ENCODE results near the gene FBN1.

The FBN1 gene

DNA sequence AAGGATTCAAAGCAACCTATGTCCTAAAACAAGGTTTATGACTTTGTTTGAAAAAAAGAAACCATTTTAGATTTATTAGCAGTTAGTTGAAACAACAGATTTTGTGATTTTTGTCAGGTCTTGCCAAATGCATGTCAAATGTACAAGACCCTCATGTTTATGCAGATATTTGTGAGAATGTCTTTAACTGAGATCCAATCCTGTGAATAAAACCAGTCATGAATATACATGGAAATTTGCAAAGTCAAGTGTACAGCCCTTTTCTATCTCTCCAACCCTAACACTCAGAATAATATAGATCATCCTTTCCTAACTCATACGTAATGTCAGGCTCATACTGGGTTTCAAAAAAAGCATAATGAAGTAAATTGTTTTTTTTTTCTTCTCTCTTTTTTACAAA is 237.9 kb downstream of the FBN1 start:
- TF ChIP-seq, protein P1, sequence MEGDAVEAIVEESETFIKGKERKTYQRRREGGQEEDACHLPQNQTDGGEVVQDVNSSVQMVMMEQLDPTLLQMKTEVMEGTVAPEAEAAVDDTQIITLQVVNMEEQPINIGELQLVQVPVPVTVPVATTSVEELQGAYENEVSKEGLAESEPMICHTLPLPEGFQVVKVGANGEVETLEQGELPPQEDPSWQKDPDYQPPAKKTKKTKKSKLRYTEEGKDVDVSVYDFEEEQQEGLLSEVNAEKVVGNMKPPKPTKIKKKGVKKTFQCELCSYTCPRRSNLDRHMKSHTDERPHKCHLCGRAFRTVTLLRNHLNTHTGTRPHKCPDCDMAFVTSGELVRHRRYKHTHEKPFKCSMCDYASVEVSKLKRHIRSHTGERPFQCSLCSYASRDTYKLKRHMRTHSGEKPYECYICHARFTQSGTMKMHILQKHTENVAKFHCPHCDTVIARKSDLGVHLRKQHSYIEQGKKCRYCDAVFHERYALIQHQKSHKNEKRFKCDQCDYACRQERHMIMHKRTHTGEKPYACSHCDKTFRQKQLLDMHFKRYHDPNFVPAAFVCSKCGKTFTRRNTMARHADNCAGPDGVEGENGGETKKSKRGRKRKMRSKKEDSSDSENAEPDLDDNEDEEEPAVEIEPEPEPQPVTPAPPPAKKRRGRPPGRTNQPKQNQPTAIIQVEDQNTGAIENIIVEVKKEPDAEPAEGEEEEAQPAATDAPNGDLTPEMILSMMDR (IDR thresholded peaks at IDR 0.05; ENCODE audit: extremely low read depth, missing control alignments) = no peak

DNA sequence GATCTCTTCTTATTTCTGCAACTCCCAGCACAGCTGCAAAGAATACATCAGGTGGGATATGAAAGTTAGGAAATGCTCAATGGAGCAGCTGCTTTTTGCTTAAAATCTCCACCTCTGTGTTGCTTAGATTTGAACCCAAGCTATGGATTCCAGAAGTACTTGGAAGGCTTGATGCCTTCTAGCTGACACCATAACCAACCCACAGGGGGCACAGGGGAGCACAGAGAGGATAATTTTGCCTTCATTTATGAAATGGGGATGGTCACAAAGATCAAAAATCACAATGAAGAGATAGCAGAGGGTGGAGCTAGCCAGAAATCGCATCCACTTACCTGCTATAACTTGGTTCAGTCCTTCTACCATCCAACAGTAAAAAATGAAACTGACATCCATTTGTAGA is 238.6 kb downstream of the FBN1 start:
- TF ChIP-seq, protein P1 (IDR thresholded peaks at IDR 0.05; ENCODE audit: extremely low read depth, missing control alignments) = no peak
- DNase-seq (ENCODE audit: low spot score) = no peak

More for the DNA sequence above, 237.9 kb downstream of the FBN1 start:
- no peak for DNase-seq (ENCODE audit: low spot score)

DNA sequence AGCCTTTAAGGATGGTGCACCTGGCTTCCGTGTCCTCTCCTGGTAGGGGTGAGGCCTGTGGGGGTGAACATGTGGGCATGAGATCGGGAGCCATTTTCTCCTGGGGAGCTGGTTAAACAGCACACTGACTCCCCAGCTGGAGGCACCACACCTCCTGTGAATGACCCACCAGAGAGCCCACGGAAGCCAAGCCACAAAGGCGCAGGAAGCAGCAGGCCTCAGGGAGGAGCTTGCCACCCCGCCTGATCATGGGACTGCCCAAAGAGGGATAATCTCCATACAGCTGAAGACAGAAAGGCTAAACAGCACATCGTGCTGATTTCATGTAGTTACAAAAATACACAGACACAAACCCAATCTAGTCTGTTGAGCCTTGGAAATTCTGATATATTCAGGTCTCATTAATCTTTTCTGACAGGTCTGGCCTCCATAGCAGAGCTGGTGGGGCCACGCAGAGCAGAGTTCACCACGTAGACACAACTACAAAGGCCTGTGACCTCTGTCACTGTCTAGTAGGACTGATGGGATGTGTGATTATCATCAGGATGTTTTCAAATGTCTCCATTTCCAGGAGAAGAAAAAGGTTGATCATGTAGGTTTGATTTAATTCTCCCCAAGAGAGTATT is 239.1 kb downstream of the FBN1 start:
- TF ChIP-seq, protein P1 (IDR thresholded peaks at IDR 0.05; ENCODE audit: extremely low read depth, missing control alignments) = no peak
- DNase-seq (ENCODE audit: low spot score) = no peak

DNA sequence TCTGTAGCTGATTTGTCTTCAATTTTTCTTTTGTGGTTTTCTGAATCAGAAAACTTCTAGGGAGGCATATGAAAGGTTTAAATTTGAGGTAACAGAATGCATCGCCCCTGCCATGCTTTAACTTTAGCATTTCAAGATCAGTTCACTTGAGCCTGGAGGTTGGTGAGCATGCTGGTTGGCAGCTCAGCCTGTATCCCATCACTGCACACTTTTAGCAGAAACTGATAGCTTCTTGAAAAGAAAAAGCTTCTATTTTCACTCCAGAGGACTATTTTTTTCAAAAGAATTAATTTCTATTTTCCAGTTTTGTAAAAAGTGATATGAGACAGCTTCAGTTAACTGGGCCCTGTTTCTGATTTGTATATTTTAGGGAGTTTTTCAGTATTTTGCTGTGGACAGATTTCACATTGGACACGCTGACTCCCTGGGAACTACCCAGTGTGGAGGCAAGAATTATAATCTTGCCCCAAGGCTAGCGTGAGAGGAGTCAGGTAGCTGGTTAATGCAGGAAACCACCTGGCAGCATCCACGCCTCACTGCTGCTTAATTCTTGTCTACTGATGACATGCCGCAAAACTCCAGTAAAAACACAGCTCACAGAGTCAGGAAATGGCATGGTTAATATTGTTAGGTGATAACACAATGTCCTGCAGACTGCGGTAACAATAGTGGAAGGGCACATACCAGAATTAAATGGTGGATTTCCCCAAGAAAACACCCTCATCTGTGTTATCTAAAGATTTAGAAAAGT is 242.9 kb downstream of the FBN1 start:
- TF ChIP-seq, protein P1 (IDR thresholded peaks at IDR 0.05; ENCODE audit: extremely low read depth, missing control alignments) = no peak

DNA sequence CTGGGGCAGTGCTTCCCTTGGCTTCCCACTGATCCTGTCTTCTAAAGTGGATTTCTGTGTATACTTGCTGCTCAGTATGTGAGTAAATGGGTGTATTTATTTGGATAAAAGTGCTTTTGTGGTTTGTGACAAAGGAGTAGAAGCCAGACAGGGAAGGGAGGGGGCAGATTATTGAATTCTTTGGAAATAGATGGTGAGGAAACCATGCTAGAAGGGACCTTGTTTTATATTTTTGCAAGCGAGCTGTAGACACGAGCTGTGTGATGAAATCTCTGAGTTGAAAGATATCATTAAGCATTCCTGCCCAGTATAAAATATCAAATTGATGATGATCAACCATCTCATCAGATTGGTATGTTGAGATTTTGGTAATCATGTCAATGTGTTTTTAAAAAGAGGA is 245.4 kb downstream of the FBN1 start:
- TF ChIP-seq, protein P1 (IDR thresholded peaks at IDR 0.05; ENCODE audit: extremely low read depth, missing control alignments) = no peak

More for the DNA sequence above, 242.9 kb downstream of the FBN1 start:
- no peak for DNase-seq (ENCODE audit: low spot score)

DNA sequence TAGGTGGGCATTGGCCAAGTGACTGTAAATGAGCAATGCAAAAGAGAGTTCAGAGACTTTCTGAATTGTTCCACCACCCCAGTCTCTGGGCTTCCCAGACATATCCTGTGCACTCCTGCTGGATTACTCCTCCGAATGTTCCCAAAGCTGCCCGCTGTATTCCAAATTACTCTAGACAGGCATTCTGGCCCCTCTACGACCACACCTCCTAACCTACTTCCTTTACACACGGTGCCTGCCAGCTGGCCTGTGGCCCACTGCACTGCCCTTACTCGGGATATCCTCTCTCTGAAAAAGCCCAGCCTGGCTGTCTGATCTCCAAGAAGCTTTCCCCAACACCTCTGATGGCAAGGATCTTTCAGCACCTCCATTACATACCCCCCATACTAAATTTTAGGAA is 247.7 kb downstream of the FBN1 start:
- DNase-seq (ENCODE audit: low spot score) = no peak
- TF ChIP-seq, protein P1 (IDR thresholded peaks at IDR 0.05; ENCODE audit: extremely low read depth, missing control alignments) = no peak

More for the DNA sequence above, 245.4 kb downstream of the FBN1 start:
- DNase-seq (ENCODE audit: low spot score) = no peak

DNA sequence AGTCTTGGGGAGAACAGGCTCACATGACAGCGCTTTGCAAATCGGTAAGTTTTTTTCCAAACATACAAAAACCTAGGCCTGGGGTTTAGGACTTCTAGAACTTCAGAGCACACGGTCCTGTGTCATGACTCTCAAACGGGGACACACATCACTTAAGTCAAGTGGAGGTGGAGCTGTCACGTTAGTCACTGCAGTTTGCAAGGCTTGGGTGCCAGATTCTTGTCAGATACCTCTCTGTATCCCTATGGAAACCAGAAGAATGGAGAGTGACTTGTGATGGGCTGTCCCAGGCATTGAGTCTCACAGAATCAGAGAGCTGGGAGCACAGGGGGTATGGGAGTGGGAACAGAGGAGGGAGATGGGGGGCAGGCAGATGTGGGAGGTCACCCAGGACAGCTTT is 249.5 kb downstream of the FBN1 start:
- no peak for DNase-seq (ENCODE audit: low spot score)
- TF ChIP-seq, protein P1 (IDR thresholded peaks at IDR 0.05; ENCODE audit: extremely low read depth, missing control alignments) = no peak
